Activated CD8-positive, alpha-beta T cell treated with anti-CD3 and anti-CD28 coated beads for 36 hours (primary cell): Measurements from ENCODE around the gene DEFB108B. TPM values are rescaled to one million over a fixed set of nuclear protein-coding genes. Genes with fewer than 3 reads are reported as not detected.
"Not testable (repeated sequence)": the region's sequence is repeated elsewhere in the genome, so short reads cannot be mapped to it uniquely, and the experiment has no call there.

Source experiments
- ATAC-seq: fragments of 200-7000 bp; cut with Tn5 transposase; one replicate; pipeline ENCODE4 v1.10.0; 2021; ENCODE audit warnings: mild to moderate bottlenecking, moderate library complexity
- CTCF ChIA-PET: fragments of 350-600 bp; sonication (Branson Sonifier 250); formaldehyde crosslinking; loops from one replicate; lab custom pipeline; 2021; ENCODE audit warnings: antibody characterized with exemption; lab: Charles Lee
- POLR2A ChIA-PET: fragments of 350-600 bp; sonication (Branson Sonifier 250); formaldehyde crosslinking; loops from one replicate; lab custom pipeline; 2021; ENCODE audit warnings: antibody characterized with exemption; lab: Charles Lee
- DNase-seq: peaks from one replicate; pipeline ENCODE4 v3.0.0-alpha.2; 2020
- H3K27ac Mint-ChIP-seq: one replicate; pipeline ENCODE4 v1.8.0; 2021; ENCODE audit warnings: mild to moderate bottlenecking, mixed read lengths
- H3K27me3 Mint-ChIP-seq: one replicate; pipeline ENCODE4 v1.8.0; 2021; ENCODE audit warnings: mixed read lengths
- H3K36me3 Mint-ChIP-seq: one replicate; pipeline ENCODE4 v1.8.0; 2021; ENCODE audit warnings: low read depth, mixed read lengths
- H3K4me1 Mint-ChIP-seq: one replicate; pipeline ENCODE4 v1.8.0; 2021; ENCODE audit warnings: low read depth, mixed read lengths
- H3K4me3 Mint-ChIP-seq: one replicate; pipeline ENCODE4 v1.8.0; 2021; ENCODE audit warnings: mild to moderate bottlenecking, moderate library complexity, mixed read lengths
- H3K9me3 Mint-ChIP-seq: one replicate; pipeline ENCODE4 v1.8.0; 2021; ENCODE audit warnings: mixed read lengths
- intact Hi-C: fragments of 100-400 bp; cut with micrococcal nuclease; formaldehyde crosslinking; loops from one replicate; pipeline ENCODE4 v1.10.0; 2022
- total RNA-seq, 2 experiments: library from RNA; stranded (reverse); gene quantifications; one replicate each; pipeline ENCODE4 v1.2.3, GENCODE V29; 2021

DEFB108B gene
- total RNA-seq, 2 experiments from 2014 or later = not detected

DNA sequence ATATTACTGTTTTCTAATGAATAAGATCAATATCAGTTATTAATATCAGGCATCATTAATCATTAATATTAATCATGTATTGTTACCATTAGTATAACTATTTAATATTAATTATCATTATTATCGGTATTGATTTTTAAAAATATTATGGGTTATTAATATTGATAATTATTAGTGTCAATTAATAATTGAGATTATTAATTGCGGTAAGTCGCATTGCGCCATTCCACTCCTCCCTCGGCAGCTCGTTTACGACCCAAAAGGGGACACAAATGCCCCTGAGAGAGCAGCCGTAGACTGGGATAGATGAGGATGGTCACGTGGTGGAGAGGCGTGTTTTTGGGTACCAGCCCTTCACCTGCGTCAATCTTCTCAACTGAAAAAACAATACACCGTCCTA is 52.8 kb downstream of the DEFB108B start:
- H3K4me3 Mint-ChIP-seq, H3K36me3 Mint-ChIP-seq, DNase-seq, intact Hi-C loops, POLR2A ChIA-PET, H3K27me3 Mint-ChIP-seq, ATAC-seq, H3K27ac Mint-ChIP-seq, CTCF ChIA-PET, H3K4me1 Mint-ChIP-seq, H3K9me3 Mint-ChIP-seq: not testable (repeated sequence)

Other genes starting within 250 kb of the DEFB108B start
- gene DEFB131B, start 45.3 kb downstream of the DEFB108B start, total RNA-seq = not detected
- gene XNDC1N, start 95.4 kb downstream of the DEFB108B start, total RNA-seq = 10 to 100 TPM; 15.8 to 16.0 TPM
- gene RNF121, start 95.8 kb downstream of the DEFB108B start, total RNA-seq = 10 to 100 TPM; 23.7 to 28.1 TPM
- 1 to 10 TPM; 7.8 to 8.2 TPM for gene IL18BP, start 165.7 kb downstream of the DEFB108B start, total RNA-seq
- gene NUMA1, start 247.3 kb downstream of the DEFB108B start, total RNA-seq = 100 to 1,000 TPM; 165 to 169 TPM
- 1 to 10 TPM; 7.0 to 7.7 TPM for gene LRRC51, start 247.7 kb downstream of the DEFB108B start, total RNA-seq